Neural progenitor cell (in vitro differentiated cells): Measurements from ENCODE around the gene ATF7IP2. TPM values are rescaled to one million over a fixed set of nuclear protein-coding genes. Genes with fewer than 3 reads are reported as not detected.

ENCODE experiments used
- DNase-seq: peaks from one replicate; pipeline ENCODE4 v3.0.0-alpha.2; 2016; ENCODE audit warnings: low spot score
- H2AFZ ChIP-seq: fragments of 200-600 bp; sonication (generic); replicated peaks from 2 replicates; pipeline ENCODE4 v1.6.1; 2016; ENCODE audit warnings: antibody characterized with exemption
- H3F3A ChIP-seq: fragments of 200-600 bp; sonication (generic); 2 replicates; pipeline ENCODE4 v1.6.1; 2016; ENCODE audit warnings: antibody characterized with exemption, low read depth
- H3K27ac ChIP-seq: fragments of 200-600 bp; sonication (generic); 2 replicates; pipeline ENCODE4 v1.5.1; 2016; ENCODE audit warnings: mild to moderate bottlenecking
- H3K27me3 ChIP-seq: fragments of 200-600 bp; sonication (generic); 2 replicates; pipeline ENCODE4 v1.6.1; 2016; ENCODE audit warnings: mild to moderate bottlenecking, moderate library complexity
- H3K36me3 ChIP-seq: fragments of 200-600 bp; sonication (generic); 2 replicates; pipeline ENCODE4 v1.5.1; 2016
- H3K4me1 ChIP-seq: fragments of 200-600 bp; sonication (generic); 2 replicates; pipeline ENCODE4 v1.6.1; 2016; ENCODE audit warnings: mixed run types
- H3K4me2 ChIP-seq: fragments of 200-600 bp; sonication (generic); 2 replicates; pipeline ENCODE4 v1.6.1; 2016
- H3K4me3 ChIP-seq: fragments of 200-600 bp; sonication (generic); 2 replicates; pipeline ENCODE4 v1.5.1; 2016
- H3K79me2 ChIP-seq: fragments of 200-600 bp; sonication (generic); 2 replicates; pipeline ENCODE4 v1.6.1; 2016; ENCODE audit warnings: low read depth
- H3K9ac ChIP-seq: fragments of 200-600 bp; sonication (generic); 2 replicates; pipeline ENCODE4 v1.6.1; 2016
- H3K9me3 ChIP-seq: fragments of 200-600 bp; sonication (generic); 2 replicates; pipeline ENCODE4 v1.5.1; 2016; ENCODE audit warnings: low read depth
- H4K20me1 ChIP-seq: fragments of 200-600 bp; sonication (generic); 2 replicates; pipeline ENCODE4 v1.6.1; 2016; ENCODE audit warnings: low read depth
- H3K27ac Mint-ChIP-seq: 3 replicates; pipeline ENCODE4 v1.8.0; 2021; ENCODE audit warnings: mixed read lengths
- H3K27me3 Mint-ChIP-seq: 2 replicates; pipeline ENCODE4 v1.8.0; 2022; ENCODE audit warnings: low read depth, mild to moderate bottlenecking, inconsistent platforms, moderate library complexity, mixed read lengths; ENCODE audit not compliant: insufficient read depth
- H3K36me3 Mint-ChIP-seq: 3 replicates; pipeline ENCODE4 v1.8.0; 2021; ENCODE audit warnings: mixed read lengths
- H3K4me1 Mint-ChIP-seq: 3 replicates; pipeline ENCODE4 v1.8.0; 2021; ENCODE audit warnings: mixed read lengths
- H3K4me3 Mint-ChIP-seq: 3 replicates; pipeline ENCODE4 v1.8.0; 2021; ENCODE audit warnings: mild to moderate bottlenecking, moderate library complexity, mixed read lengths
- H3K9me3 Mint-ChIP-seq: 3 replicates; pipeline ENCODE4 v1.8.0; 2020; ENCODE audit warnings: mixed read lengths
- EZH2 ChIP-seq: fragments of 200-600 bp; sonication (generic); IDR thresholded peaks from 2 replicates; pipeline ENCODE4 v1.6.1; 2017; ENCODE audit warnings: antibody characterized with exemption, mild to moderate bottlenecking, moderate library complexity
- EZH2phosphoT487 ChIP-seq: fragments of 200-600 bp; sonication (generic); IDR thresholded peaks from 2 replicates; pipeline ENCODE4 v1.6.1; 2017; ENCODE audit warnings: antibody characterized with exemption
- total RNA-seq: library from RNA; depleted of rRNA; stranded (reverse); fragments of >200 nt; gene quantifications from 2 replicates; pipeline ENCODE4 v1.2.3, GENCODE V29; 2015; ENCODE audit warnings: low replicate concordance
- TF ChIP-seq, protein P1 (sequence below): fragments of 200-600 bp; sonication (generic); IDR thresholded peaks from 2 replicates; pipeline ENCODE4 v1.5.1; 2017; ENCODE audit warnings: antibody characterized with exemption, mild to moderate bottlenecking

ATF7IP2 gene
- total RNA-seq, 1 donor from 2014 or later, result 31.0 TPM

DNA sequence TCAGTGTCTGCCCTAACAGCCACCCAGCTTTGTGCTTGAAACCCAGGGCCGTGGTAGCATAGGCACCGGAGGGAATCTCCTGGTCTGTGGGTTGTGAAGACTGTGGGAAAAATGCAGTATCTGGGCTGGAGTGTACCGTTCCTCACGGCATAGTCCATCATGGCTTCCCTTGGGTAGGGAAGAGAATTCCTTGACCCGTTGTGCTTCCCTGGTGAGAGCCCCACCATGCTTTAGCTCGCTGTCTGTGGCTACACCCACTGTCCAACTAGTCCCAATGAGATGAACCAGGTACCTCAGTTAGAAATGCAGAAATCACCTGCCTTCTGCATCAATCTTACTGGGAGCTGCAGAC lies 67.3 kb downstream of the ATF7IP2 start:
- H3K9ac ChIP-seq, result no peak overlapping the region
- H3K9me3 Mint-ChIP-seq, result peaks cover 3% of the 10 kb centered on the region
- TF ChIP-seq EZH2 (no peak), EZH2phosphoT487 (no peak)
- TF ChIP-seq, protein P1, sequence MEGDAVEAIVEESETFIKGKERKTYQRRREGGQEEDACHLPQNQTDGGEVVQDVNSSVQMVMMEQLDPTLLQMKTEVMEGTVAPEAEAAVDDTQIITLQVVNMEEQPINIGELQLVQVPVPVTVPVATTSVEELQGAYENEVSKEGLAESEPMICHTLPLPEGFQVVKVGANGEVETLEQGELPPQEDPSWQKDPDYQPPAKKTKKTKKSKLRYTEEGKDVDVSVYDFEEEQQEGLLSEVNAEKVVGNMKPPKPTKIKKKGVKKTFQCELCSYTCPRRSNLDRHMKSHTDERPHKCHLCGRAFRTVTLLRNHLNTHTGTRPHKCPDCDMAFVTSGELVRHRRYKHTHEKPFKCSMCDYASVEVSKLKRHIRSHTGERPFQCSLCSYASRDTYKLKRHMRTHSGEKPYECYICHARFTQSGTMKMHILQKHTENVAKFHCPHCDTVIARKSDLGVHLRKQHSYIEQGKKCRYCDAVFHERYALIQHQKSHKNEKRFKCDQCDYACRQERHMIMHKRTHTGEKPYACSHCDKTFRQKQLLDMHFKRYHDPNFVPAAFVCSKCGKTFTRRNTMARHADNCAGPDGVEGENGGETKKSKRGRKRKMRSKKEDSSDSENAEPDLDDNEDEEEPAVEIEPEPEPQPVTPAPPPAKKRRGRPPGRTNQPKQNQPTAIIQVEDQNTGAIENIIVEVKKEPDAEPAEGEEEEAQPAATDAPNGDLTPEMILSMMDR, result no peak
- no peak overlapping the region for H3K4me3 ChIP-seq
- H3K4me1 ChIP-seq, result no peaks in the 10 kb centered on the region
- H3K9me3 ChIP-seq, result no peaks in the 10 kb centered on the region
- H3K27me3 Mint-ChIP-seq, result no peaks in the 10 kb centered on the region
- no peaks in the 10 kb centered on the region for H3K4me1 Mint-ChIP-seq
- peaks cover 3% of the 10 kb centered on the region for H3K36me3 ChIP-seq
- no peak for DNase-seq
- no peak overlapping the region for H2AFZ ChIP-seq
- no peak overlapping the region for H3K27ac Mint-ChIP-seq
- H3K79me2 ChIP-seq, result no peaks in the 10 kb centered on the region
- H3K36me3 Mint-ChIP-seq, result peaks cover 33% of the 10 kb centered on the region
- no peak overlapping the region for H3K4me2 ChIP-seq
- H3K27me3 ChIP-seq, result no peaks in the 10 kb centered on the region
- H3F3A ChIP-seq, result no peaks in the 10 kb centered on the region
- H3K27ac ChIP-seq, result no peak overlapping the region
- no peak overlapping the region for H3K4me3 Mint-ChIP-seq
- no peaks in the 10 kb centered on the region for H4K20me1 ChIP-seq

DNA sequence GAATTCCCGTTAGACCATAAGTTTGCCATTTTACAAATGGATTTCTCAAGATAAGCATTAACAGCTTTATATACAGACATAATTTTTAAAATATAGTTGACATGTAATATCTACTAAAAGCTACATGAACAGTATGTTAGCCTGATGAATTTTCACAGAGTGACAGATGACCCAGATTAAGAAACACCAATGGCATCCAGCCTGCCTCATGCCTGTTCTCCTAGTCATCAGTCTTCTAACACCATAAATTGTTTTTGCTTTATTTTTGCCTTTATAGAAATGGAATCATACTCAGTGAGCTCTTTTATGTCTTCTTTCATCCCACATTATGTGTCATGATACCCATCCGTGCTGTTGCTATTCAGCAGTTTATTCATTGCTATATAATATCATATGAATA lies 80.0 kb downstream of the ATF7IP2 start:
- TF ChIP-seq EZH2phosphoT487 (no peak), EZH2 (no peak)
- TF ChIP-seq, protein P1, result no peak

DNA sequence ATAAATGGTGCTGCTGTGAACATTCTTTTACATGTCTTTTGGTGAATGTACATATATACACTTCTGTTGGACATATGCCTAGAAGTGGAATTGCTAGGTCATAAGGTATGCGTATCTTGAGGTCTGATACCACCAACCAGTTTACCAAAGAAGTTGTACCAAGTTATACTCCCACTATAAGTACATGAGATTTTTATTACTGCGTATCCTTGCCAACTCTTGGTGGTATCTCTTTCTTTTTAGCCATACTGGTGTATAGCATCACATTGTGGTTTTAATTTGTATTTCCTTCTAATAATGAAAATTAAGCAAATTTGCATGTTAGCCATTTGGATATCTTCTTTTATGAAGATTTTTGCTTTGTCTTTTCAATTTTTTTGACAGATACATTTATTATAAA lies 80.5 kb downstream of the ATF7IP2 start:
- Histone ChIP-seq H2AFZ (no peak overlapping the region), H4K20me1 (no peaks in the 10 kb centered on the region), H3K79me2 (no peaks in the 10 kb centered on the region), H3K27ac (no peak overlapping the region), H3K36me3 (no peaks in the 10 kb centered on the region), H3K9me3 (no peaks in the 10 kb centered on the region), H3K4me2 (no peak overlapping the region), H3F3A (no peaks in the 10 kb centered on the region), H3K27me3 (no peaks in the 10 kb centered on the region), H3K4me1 (no peaks in the 10 kb centered on the region), H3K9ac (no peak overlapping the region), H3K4me3 (no peak overlapping the region)
- TF ChIP-seq, protein P1, result no peak
- no peak for TF ChIP-seq EZH2
- no peak for TF ChIP-seq EZH2phosphoT487
- Mint-ChIP-seq H3K36me3 (no peaks in the 10 kb centered on the region), H3K9me3 (no peaks in the 10 kb centered on the region), H3K4me1 (no peaks in the 10 kb centered on the region), H3K4me3 (no peak overlapping the region), H3K27ac (no peak overlapping the region), H3K27me3 (no peaks in the 10 kb centered on the region)
- no peak for DNase-seq

More for the DNA sequence above, 80.0 kb downstream of the ATF7IP2 start:
- H3K27me3 ChIP-seq, result no peaks in the 10 kb centered on the region
- no peak overlapping the region for H3K4me3 ChIP-seq
- DNase-seq, result no peak
- no peak overlapping the region for H3K4me2 ChIP-seq
- no peaks in the 10 kb centered on the region for H3K36me3 ChIP-seq
- no peaks in the 10 kb centered on the region for H3K9me3 Mint-ChIP-seq
- no peaks in the 10 kb centered on the region for H3K79me2 ChIP-seq
- no peaks in the 10 kb centered on the region for H3K4me1 Mint-ChIP-seq
- no peak overlapping the region for H2AFZ ChIP-seq
- no peaks in the 10 kb centered on the region for H3K27me3 Mint-ChIP-seq
- no peak overlapping the region for H3K4me3 Mint-ChIP-seq
- no peak overlapping the region for H3K27ac ChIP-seq
- H3F3A ChIP-seq, result no peaks in the 10 kb centered on the region
- no peaks in the 10 kb centered on the region for H3K9me3 ChIP-seq
- no peaks in the 10 kb centered on the region for H3K4me1 ChIP-seq
- H3K9ac ChIP-seq, result no peak overlapping the region
- H3K27ac Mint-ChIP-seq, result no peak overlapping the region
- H3K36me3 Mint-ChIP-seq, result no peaks in the 10 kb centered on the region
- H4K20me1 ChIP-seq, result no peaks in the 10 kb centered on the region
